HG03045 (cell line): ENCODE measurements around the gene OPN1MW2.
"Not testable (repeated sequence)": the region's sequence is repeated elsewhere in the genome, so short reads cannot be mapped to it uniquely, and the experiment has no call there.

Source experiments
- ATAC-seq: cut with Tn5 transposase; IDR thresholded peaks from one replicate; pipeline ENCODE4 v1.9.1; 2021; ENCODE audit warnings: mild to moderate bottlenecking, moderate library complexity; ENCODE audit not compliant: unreplicated experiment

The OPN1MW2 gene

GRCh38 chrX:154219456-154219855, at the start of gene OPN1MW2:
Gene OPN1MW2, plus strand, starts transcription at chrX:154219756. Its CDS starts 60 bp downstream, at chrX:154219816.
- ATAC-seq, result not testable (repeated sequence)

- ATAC-seq, result not testable (repeated sequence)
Observed at GRCh38 chrX:154172535-154172943, 47.0 kb upstream of the OPN1MW2 start.

GRCh38 chrX:154174356-154174755, 45.2 kb upstream of the OPN1MW2 start:
- not testable (repeated sequence) for ATAC-seq

GRCh38 chrX:154182296-154182695, 37.3 kb upstream of the OPN1MW2 start, which contains the start of gene OPN1MW:
Gene OPN1MW, plus strand, starts transcription at chrX:154182596. Its CDS starts 82 bp downstream, at chrX:154182678.
- not testable (repeated sequence) for ATAC-seq

- ATAC-seq, result not testable (repeated sequence)
Observed at GRCh38 chrX:154183794-154184193, 35.8 kb upstream of the OPN1MW2 start.

- ATAC-seq, result not testable (repeated sequence)
Observed at GRCh38 chrX:154192846-154193245, 26.7 kb upstream of the OPN1MW2 start.

- not testable (repeated sequence) for ATAC-seq
Observed at GRCh38 chrX:154194316-154194715, 25.2 kb upstream of the OPN1MW2 start.

- ATAC-seq, result not testable (repeated sequence)
Observed at GRCh38 chrX:154196466-154196865, 23.1 kb upstream of the OPN1MW2 start.

GRCh38 chrX:154209670-154210418, 9.7 kb upstream of the OPN1MW2 start:
- ATAC-seq, result not testable (repeated sequence)

GRCh38 chrX:154211057-154211456, 8.5 kb upstream of the OPN1MW2 start:
- not testable (repeated sequence) for ATAC-seq

GRCh38 chrX:154211499-154211898, 8.1 kb upstream of the OPN1MW2 start:
- ATAC-seq, result not testable (repeated sequence)

GRCh38 chrX:154225292-154225691, 5.7 kb downstream of the OPN1MW2 start:
- not testable (repeated sequence) for ATAC-seq

GRCh38 chrX:154226706-154227105, 7.2 kb downstream of the OPN1MW2 start:
- ATAC-seq, result not testable (repeated sequence)

- ATAC-seq, result not testable (repeated sequence)
Observed at GRCh38 chrX:154231443-154231842, 11.9 kb downstream of the OPN1MW2 start.

- ATAC-seq, result not testable (repeated sequence)
Observed at GRCh38 chrX:154233620-154234019, 14.1 kb downstream of the OPN1MW2 start.

GRCh38 chrX:154238939-154239559, 19.5 kb downstream of the OPN1MW2 start:
- not testable (repeated sequence) for ATAC-seq

GRCh38 chrX:154239982-154240503, 20.5 kb downstream of the OPN1MW2 start:
- not testable (repeated sequence) for ATAC-seq

GRCh38 chrX:154247377-154248045, 28.0 kb downstream of the OPN1MW2 start:
- not testable (repeated sequence) for ATAC-seq

- ATAC-seq, result not testable (repeated sequence)
Observed at GRCh38 chrX:154248076-154248475, 28.5 kb downstream of the OPN1MW2 start.

- not testable (repeated sequence) for ATAC-seq
Observed at GRCh38 chrX:154257282-154257681, 37.7 kb downstream of the OPN1MW2 start, which contains the start of gene OPN1MW3. Gene OPN1MW3, plus strand, starts transcription at chrX:154257582. Its CDS starts 38 bp downstream, at chrX:154257620.

GRCh38 chrX:154258711-154259110, 39.2 kb downstream of the OPN1MW2 start:
- ATAC-seq, result not testable (repeated sequence)
